ENCODE results near the gene GALNT14. TPM values are rescaled to one million over a fixed set of nuclear protein-coding genes. Genes with fewer than 3 reads are reported as not detected.

The GALNT14 gene
- total and polyA plus RNA-seq, 10 of the 15 experiments (the other 5 are each of a cell fraction or from before 2014, with no cell fraction given), result 3.7 to 17.8 (median 6.0) TPM

GRCh38 chr2:30914456-30914855 lies 223.8 kb downstream of the GALNT14 start:
- Histone ChIP-seq H3K4me2 (ENCODE audit: control insufficient read depth, insufficient read depth) (no peak overlapping the region), H3K9me3 (replicated peaks; ENCODE audit: control insufficient read depth, insufficient read depth, low read length) (no peaks in the 10 kb centered on the region), H4K20me1 (ENCODE audit: control insufficient read depth, insufficient read depth) (no peaks in the 10 kb centered on the region), H3K27ac (ENCODE audit: control insufficient read depth, insufficient read depth) (no peak overlapping the region), H3K4me1 (ENCODE audit: control insufficient read depth, insufficient read depth, low read length) (no peaks in the 10 kb centered on the region), H3K9ac (ENCODE audit: control insufficient read depth, insufficient read depth, low read length) (no peak overlapping the region), H3K4me3 (no peak overlapping the region), H3K79me2 (ENCODE audit: control insufficient read depth, insufficient read depth, low read length) (no peaks in the 10 kb centered on the region), H3K27me3 (replicated peaks in 1 of 2; ENCODE audit: control insufficient read depth in 2 of 2, insufficient read depth in 2 of 2, low read length in 1 of 2) (no peaks in the 10 kb centered on the region), H2AFZ (ENCODE audit: control insufficient read depth, low read depth, low read length) (no peak overlapping the region), H3K36me3 (ENCODE audit: control insufficient read depth in 2 of 2, insufficient read depth in 2 of 2, low read length in 1 of 2) (no peaks in the 10 kb centered on the region)
- ATAC-seq (no peak), FAIRE-seq (no peak), DNase-seq (ENCODE audit: low read depth, low spot score) (no peak)
- in situ Hi-C loops (cut with MboI) (no loop called here), intact Hi-C loops (cut with micrococcal nuclease; ENCODE audit: unreplicated experiment) (no loop called here)
- SMC1A ChIA-PET (ENCODE audit: uncharacterized antibody, unreplicated experiment), result no interaction called here
- no TSS peak for BruUV-seq (replicated peaks)
- 58% methylated on average over 5 of the region's 5 CpGs for WGBS (ENCODE audit: insufficient coverage, insufficient replicate concordance, low lambda C conversion rate, missing lambda C conversion rate)
- TF ChIP-seq SMC3 (IDR thresholded peaks at IDR 0.05; ENCODE audit: borderline replicate concordance, low read length) (no peak), HDGF (IDR thresholded peaks at IDR 0.05) (no peak), RAD51 (IDR thresholded peaks at IDR 0.05) (no peak), TAF1 (IDR thresholded peaks at IDR 0.05; ENCODE audit: borderline replicate concordance, low read depth, low read length) (no peak), SUZ12 (IDR thresholded peaks at IDR 0.05; ENCODE audit: unreplicated experiment) (no peak), SIX5 (IDR thresholded peaks at IDR 0.05; ENCODE audit: low read depth, low read length, severe bottlenecking) (no peak), EP300 (IDR thresholded peaks at IDR 0.05; ENCODE audit: borderline replicate concordance in 1 of 2, control insufficient read depth in 1 of 2, low read depth in 2 of 2, low read length in 2 of 2) (no peak), CHD1 (IDR thresholded peaks at IDR 0.05; ENCODE audit: low read depth, low read length) (no peak), MEF2A (IDR thresholded peaks at IDR 0.05; ENCODE audit: insufficient read depth, low read depth, low read length) (no peak), E2F8 (IDR thresholded peaks at IDR 0.05; ENCODE audit: low read depth, partially characterized antibody) (no peak), MTA3 (IDR thresholded peaks at IDR 0.05; ENCODE audit: borderline replicate concordance, low read length) (no peak), BCL3 (IDR thresholded peaks at IDR 0.05; ENCODE audit: borderline replicate concordance, insufficient read depth, low read depth, low read length, poor library complexity, severe bottlenecking) (no peak), PAX8 (IDR thresholded peaks at IDR 0.05) (no peak), ATF7 (IDR thresholded peaks at IDR 0.05; ENCODE audit: low read depth) (no peak), FOXM1 (IDR thresholded peaks at IDR 0.05; ENCODE audit: low read depth, low read length) (no peak), MLLT1 (IDR thresholded peaks at IDR 0.05) (no peak), SMAD1 (IDR thresholded peaks at IDR 0.05; ENCODE audit: low read depth, partially characterized antibody) (no peak), PKNOX1 (IDR thresholded peaks at IDR 0.05) (no peak), GABPA (IDR thresholded peaks at IDR 0.05; ENCODE audit: low read depth) (no peak)
- CTCF ChIA-PET, result interaction anchor here (0.6 to 2.1 kb wide), 2 partner anchors 10 to 52 kb away, joined by 4 read pairs; no protein-coding TSS in a partner anchor
- RAD21 ChIA-PET (ENCODE audit: unreplicated experiment), result no interaction called here
- POLR2A ChIA-PET, result no interaction called here
